Fibroblast of villous mesenchyme (primary cell): ENCODE data around the gene COX19. TPM values are rescaled to one million over a fixed set of nuclear protein-coding genes. Genes with fewer than 3 reads are reported as not detected.
A peak's percentile ranks its signal among the peaks of the same experiment; 100 is the strongest.

Experiments
- DNase-seq: peaks from one replicate; pipeline ENCODE4 v3.0.0-alpha.2; 2010; ENCODE audit warnings: low read depth
- H3K4me3 ChIP-seq: 2 replicates; pipeline ENCODE4 v1.5.1; 2011; ENCODE audit warnings: low read depth, mild to moderate bottlenecking, low read length
- CTCF ChIP-seq: IDR thresholded peaks from 2 replicates; pipeline ENCODE4 v1.5.1; 2012; ENCODE audit warnings: low read depth, mild to moderate bottlenecking, low read length; ENCODE audit not compliant: insufficient read depth
- total RNA-seq: library from RNA; depleted of rRNA; stranded (reverse); fragments of >200 nt; gene quantifications from 2 replicates; pipeline ENCODE4 v1.2.3, GENCODE V29; 2012

COX19 gene
- total RNA-seq, 1 donor: 8.2 TPM

- H3K4me3 ChIP-seq: no peak overlapping the region
- no peak for TF ChIP-seq CTCF
- DNase-seq: no peak
Measured at GRCh38 chr7:979151-979550, 3.8 kb upstream of the COX19 start.

GRCh38 chr7:978416-979091 lies 3.2 kb upstream of the COX19 start:
- no peak overlapping the region for H3K4me3 ChIP-seq
- no peak for TF ChIP-seq CTCF
- DNase-seq: no peak

- no peak for TF ChIP-seq CTCF
- DNase-seq: no peak
- no peak overlapping the region for H3K4me3 ChIP-seq
Measured at GRCh38 chr7:978049-978346, 2.6 kb upstream of the COX19 start.

- no peak for DNase-seq
- TF ChIP-seq CTCF: no peak
Measured at GRCh38 chr7:977326-978048, 2.1 kb upstream of the COX19 start.

GRCh38 chr7:976901-977325 lies 1.6 kb upstream of the COX19 start:
- no peak for TF ChIP-seq CTCF

More at GRCh38 chr7:977326-978048, 2.1 kb upstream of the COX19 start:
- H3K4me3 ChIP-seq: no peak overlapping the region

GRCh38 chr7:975702-976473 lies 539 bp upstream of the COX19 start:
- peak overlapping the region; percentile 99 for H3K4me3 ChIP-seq
- TF ChIP-seq CTCF: no peak
- DNase-seq: no peak

More at GRCh38 chr7:976901-977325, 1.6 kb upstream of the COX19 start:
- no peak overlapping the region for H3K4me3 ChIP-seq
- DNase-seq: no peak
